Neural crest cell (in vitro differentiated cells): ENCODE results near the gene FMO1. TPM values are rescaled to one million over a fixed set of nuclear protein-coding genes. Genes with fewer than 3 reads are reported as not detected.
"Not testable (repeated sequence)": the region's sequence is repeated elsewhere in the genome, so short reads cannot be mapped to it uniquely, and the experiment has no call there.

Experiments
- DNase-seq: peaks from one replicate; pipeline ENCODE4 v3.0.0; 2021; ENCODE audit warnings: low read depth, mixed read lengths, low spot score
- H3K27ac Mint-ChIP-seq: one replicate; pipeline ENCODE4 v1.8.0; 2021; ENCODE audit warnings: mild to moderate bottlenecking, mixed read lengths; ENCODE audit not compliant: unreplicated experiment
- H3K27me3 Mint-ChIP-seq: 2 replicates; pipeline ENCODE4 v1.8.0; 2021; ENCODE audit warnings: low read depth, mild to moderate bottlenecking, mixed read lengths
- H3K36me3 Mint-ChIP-seq: 2 replicates; pipeline ENCODE4 v1.8.0; 2021; ENCODE audit warnings: low read depth, mild to moderate bottlenecking, mixed read lengths
- H3K4me1 Mint-ChIP-seq: 2 replicates; pipeline ENCODE4 v1.8.0; 2021; ENCODE audit warnings: mixed read lengths
- H3K4me3 Mint-ChIP-seq: one replicate; pipeline ENCODE4 v1.8.0; 2021; ENCODE audit warnings: mild to moderate bottlenecking, mixed read lengths
- H3K9me3 Mint-ChIP-seq: 2 replicates; pipeline ENCODE4 v1.8.0; 2021; ENCODE audit warnings: mixed read lengths
- total RNA-seq: library from RNA; stranded (reverse); gene quantifications from 2 replicates; pipeline ENCODE4 v1.2.1, GENCODE V29; 2021
- TF ChIP-seq, protein P1 (sequence below): fragments of 200-600 bp; sonication (generic); conservative IDR thresholded peaks from 2 replicates; pipeline ENCODE4 v1.5.0; 2021; ENCODE audit warnings: antibody characterized with exemption, mild to moderate bottlenecking

FMO1 gene
- total RNA-seq, 1 donor from 2014 or later, result not detected

DNA sequence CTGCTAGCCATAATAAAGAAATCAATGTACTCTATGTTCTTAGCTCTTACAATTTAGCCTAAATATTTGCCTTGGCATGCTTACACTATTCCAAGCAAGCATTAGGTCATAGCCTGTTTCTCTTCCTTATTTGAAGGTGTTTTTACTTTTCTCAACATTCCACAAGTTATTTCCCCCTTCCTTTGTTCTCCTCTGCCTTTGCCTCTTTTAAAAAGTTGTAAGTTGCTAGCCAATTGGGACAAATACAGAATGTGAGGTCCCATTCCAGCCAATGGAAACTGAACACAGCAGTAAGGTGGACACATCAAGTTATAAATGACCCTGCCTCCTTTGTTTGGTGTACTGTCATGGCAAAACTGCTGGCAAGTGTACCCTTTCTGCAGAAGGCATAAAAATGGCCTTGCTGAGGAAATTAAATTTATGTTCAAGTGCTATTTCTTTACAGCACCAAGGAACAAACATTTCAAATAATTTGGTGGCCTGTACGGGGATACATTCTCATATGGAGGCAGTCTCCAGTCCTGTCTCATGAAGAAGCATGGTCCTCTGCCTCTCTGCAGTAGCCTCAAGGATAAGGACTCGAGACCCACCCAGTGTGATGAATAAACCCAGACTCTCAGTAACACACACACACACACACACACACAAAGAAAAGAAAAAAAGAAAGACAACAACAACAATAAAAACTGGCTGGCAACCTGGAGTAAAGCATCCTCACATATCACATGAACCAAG is 28.8 kb upstream of the FMO1 start:
- no peaks in the 10 kb centered on the region for H3K27me3 Mint-ChIP-seq

DNA sequence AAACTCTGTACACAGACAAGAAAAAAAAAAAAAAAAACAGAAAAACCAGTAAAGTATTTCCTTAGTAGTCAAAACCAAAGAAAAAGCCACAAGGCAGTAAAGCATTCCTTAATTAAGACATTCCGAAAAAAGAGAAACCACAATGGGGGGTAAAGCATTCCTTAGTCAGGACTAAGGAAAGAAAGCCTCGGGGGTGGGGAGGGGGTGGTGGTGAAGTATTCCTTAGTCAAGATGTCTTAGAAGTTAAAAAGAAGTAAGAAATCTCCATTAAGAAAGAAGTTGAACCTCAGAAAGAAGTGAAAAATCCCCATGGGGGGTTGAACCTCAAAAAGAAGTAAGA is 28.2 kb upstream of the FMO1 start:
- Mint-ChIP-seq H3K4me1 (peaks cover 39% of the 10 kb centered on the region), H3K27me3 (no peaks in the 10 kb centered on the region), H3K27ac (peak overlapping the region; percentile 63), H3K36me3 (no peaks in the 10 kb centered on the region), H3K9me3 (peaks cover 3% of the 10 kb centered on the region), H3K4me3 (peak overlapping the region; percentile 43)
- no peak for DNase-seq
- TF ChIP-seq, protein P1, sequence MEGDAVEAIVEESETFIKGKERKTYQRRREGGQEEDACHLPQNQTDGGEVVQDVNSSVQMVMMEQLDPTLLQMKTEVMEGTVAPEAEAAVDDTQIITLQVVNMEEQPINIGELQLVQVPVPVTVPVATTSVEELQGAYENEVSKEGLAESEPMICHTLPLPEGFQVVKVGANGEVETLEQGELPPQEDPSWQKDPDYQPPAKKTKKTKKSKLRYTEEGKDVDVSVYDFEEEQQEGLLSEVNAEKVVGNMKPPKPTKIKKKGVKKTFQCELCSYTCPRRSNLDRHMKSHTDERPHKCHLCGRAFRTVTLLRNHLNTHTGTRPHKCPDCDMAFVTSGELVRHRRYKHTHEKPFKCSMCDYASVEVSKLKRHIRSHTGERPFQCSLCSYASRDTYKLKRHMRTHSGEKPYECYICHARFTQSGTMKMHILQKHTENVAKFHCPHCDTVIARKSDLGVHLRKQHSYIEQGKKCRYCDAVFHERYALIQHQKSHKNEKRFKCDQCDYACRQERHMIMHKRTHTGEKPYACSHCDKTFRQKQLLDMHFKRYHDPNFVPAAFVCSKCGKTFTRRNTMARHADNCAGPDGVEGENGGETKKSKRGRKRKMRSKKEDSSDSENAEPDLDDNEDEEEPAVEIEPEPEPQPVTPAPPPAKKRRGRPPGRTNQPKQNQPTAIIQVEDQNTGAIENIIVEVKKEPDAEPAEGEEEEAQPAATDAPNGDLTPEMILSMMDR, result no peak

More for the DNA sequence above, 28.8 kb upstream of the FMO1 start:
- H3K4me3 Mint-ChIP-seq, result peak overlapping the region; percentile 43
- peaks cover 39% of the 10 kb centered on the region for H3K4me1 Mint-ChIP-seq
- H3K9me3 Mint-ChIP-seq, result peaks cover 3% of the 10 kb centered on the region
- H3K27ac Mint-ChIP-seq, result peak overlapping the region; percentile 63
- H3K36me3 Mint-ChIP-seq, result no peaks in the 10 kb centered on the region
- TF ChIP-seq, protein P1, result no peak
- no peak for DNase-seq

DNA sequence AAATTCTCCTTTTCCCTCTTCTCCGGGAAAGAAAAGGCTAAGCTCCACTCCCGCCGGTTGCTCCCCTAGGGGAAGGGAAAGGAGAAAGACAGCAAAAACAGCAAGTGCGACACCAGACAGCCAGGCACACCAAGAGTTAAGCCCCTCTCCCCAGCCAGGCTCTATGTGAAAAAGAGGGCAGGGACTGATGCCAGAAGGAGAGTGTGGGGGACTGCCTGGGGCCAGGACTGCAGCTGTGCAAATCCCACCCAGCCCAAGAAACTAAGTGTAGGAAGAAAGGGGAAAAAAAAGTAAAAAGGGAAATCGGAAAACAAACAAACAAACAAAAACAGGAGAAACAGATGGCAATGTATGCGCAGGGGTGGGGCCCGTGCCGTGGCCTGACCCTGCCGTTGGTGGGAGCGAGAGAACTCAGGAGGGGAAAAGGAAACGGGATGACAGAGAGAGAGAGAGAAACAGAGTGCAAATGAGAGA is 27.7 kb upstream of the FMO1 start:
- Mint-ChIP-seq H3K36me3 (no peaks in the 10 kb centered on the region), H3K27ac (peak overlapping the region; percentile 30), H3K9me3 (peaks cover 3% of the 10 kb centered on the region), H3K4me1 (peaks cover 39% of the 10 kb centered on the region), H3K27me3 (no peaks in the 10 kb centered on the region), H3K4me3 (peak overlapping the region; percentile 77)
- peak; percentile 36 for DNase-seq
- TF ChIP-seq, protein P1, result no peak

DNA sequence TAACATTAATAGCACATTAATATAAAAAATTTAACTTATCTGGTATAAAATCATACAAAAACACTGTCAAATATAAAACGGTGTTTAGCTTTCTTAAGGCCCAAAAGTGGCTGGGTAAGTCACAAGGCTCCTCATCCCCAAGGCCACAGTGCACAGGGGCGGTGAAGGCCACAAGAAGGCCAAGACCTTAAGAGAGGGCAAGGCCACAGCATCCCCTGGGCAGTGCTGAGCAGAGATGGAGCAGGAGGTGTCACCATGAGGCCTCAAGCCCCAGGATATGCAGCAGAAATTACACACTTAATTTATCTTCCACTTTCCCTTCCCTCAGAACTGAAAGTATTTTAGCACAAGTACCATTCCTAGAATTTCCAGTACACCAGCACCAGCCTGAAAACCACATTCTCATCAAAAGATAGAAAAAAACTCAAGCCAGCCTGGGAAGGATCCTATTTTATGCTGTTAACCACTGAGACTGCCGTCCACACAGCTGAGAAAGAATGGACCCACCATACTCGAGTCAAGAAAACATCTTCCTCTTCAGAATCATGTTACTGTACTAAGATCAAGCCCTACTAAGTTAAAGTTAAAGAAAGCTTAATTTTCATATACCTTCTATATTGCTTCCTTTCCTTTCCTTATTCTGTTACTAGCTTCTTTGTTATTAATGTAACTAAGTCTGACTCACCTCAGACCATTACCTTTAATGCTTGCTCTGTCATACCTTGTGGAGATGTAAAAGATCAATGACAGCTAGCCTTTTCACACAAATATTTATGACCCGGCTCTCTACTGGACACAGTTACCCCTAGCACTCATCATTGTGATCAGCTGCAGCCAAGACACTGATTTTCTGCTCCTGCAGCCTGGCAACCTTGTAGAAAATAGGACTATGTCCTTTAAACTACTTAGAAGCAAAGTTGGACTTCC is 26.4 kb upstream of the FMO1 start:
- H3K27ac Mint-ChIP-seq, result no peak overlapping the region
- TF ChIP-seq, protein P1, result no peak
- DNase-seq, result no peak
- no peaks in the 10 kb centered on the region for H3K27me3 Mint-ChIP-seq
- no peaks in the 10 kb centered on the region for H3K36me3 Mint-ChIP-seq
- peaks cover 39% of the 10 kb centered on the region for H3K4me1 Mint-ChIP-seq
- H3K4me3 Mint-ChIP-seq, result peak overlapping the region; percentile 24
- peaks cover 3% of the 10 kb centered on the region for H3K9me3 Mint-ChIP-seq

DNA sequence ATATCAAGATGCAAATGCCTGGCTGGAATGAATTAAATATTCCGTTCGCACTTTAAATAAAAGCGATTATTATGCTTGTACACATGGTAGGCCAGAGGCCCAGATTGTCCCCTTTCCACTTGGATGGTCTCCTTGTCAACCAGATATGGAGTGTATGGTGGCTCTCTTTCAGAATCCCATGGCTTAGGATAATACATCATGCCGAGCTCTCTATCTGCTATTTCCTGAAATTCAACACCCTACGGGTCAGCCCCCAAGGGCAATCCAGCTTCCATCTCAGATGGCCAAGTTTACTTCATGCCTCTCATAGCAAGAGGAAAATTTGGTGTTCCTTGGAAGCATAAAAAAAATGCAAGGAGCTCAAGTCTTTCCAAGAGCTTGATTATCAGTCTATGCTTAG is 25.4 kb upstream of the FMO1 start:
- H3K4me3 Mint-ChIP-seq, result peak overlapping the region; percentile 14
- TF ChIP-seq, protein P1, result no peak
- H3K9me3 Mint-ChIP-seq, result peaks cover 3% of the 10 kb centered on the region
- H3K4me1 Mint-ChIP-seq, result peaks cover 39% of the 10 kb centered on the region
- H3K27me3 Mint-ChIP-seq, result no peaks in the 10 kb centered on the region
- DNase-seq, result no peak
- H3K36me3 Mint-ChIP-seq, result no peaks in the 10 kb centered on the region
- H3K27ac Mint-ChIP-seq, result no peak overlapping the region

DNA sequence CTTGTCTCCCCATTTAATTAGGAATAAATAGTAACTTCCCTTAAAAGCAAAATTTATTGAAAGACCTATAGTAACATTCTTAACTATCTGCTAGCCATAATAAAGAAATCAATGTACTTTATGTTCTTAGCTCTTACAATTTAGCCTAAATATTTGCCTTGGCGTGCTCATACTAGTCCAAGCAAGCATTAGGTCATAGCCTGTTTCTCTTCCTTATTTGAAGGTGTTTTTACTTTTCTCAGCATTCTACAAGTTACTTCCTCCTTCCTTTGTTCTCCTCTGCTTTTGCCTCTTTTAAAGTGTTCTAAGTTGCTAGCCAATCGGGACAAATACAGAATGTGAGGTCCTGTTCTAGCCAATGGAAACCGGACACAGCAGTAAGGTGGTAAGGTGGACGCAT is 24.0 kb upstream of the FMO1 start:
- H3K9me3 Mint-ChIP-seq, H3K27ac Mint-ChIP-seq: not testable (repeated sequence)

More for the DNA sequence above, 24.0 kb upstream of the FMO1 start:
- not testable (repeated sequence) for H3K36me3 Mint-ChIP-seq, H3K4me3 Mint-ChIP-seq, DNase-seq, H3K27me3 Mint-ChIP-seq
- H3K4me1 Mint-ChIP-seq, result peaks cover 34% of the 10 kb centered on the region
